ENCODE data around the gene CCDC6. TPM values are rescaled to one million over a fixed set of nuclear protein-coding genes. Genes with fewer than 3 reads are reported as not detected.

The CCDC6 gene
- total RNA-seq, 1 donor from 2014 or later = 42.7 TPM

DNA sequence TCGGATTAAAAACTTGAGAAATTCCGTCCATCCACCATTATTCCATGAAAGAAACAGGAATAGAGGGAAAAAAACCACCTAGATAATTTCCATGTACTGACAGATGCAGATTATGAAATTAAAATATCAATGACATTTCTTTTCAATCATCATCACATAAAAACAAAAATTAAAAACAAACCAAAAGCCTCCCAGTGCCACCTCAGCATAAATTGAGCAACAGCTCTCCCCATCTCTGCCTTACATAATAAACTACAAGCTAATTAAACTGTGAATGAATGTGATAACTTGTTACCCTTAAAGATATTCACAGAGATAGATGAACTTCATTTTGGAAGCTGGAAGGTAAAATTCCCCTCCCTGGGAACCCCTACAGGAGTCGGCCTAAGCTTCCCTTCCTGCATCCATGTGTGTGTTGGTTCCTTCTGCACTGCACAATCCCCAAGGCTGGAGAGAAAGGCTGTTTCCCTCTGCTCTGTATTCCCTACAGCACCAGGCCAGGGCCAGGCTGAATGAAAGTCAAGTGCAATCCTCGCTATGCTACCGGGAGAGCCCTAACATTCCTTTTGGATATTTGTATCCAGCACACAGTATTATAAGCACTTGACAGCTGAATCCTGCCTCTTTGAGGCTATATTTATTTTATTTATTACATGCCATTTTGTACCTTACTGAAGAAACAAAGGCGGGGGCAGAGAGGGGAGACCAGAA is 8.1 kb downstream of the CCDC6 start:
- no peak for DNase-seq (ENCODE audit: low read depth)
- Histone ChIP-seq H3K4me3 (ENCODE audit: low read depth, low read length) (no peak overlapping the region), H3K27me3 (ENCODE audit: control insufficient read depth, insufficient read depth, low read length) (no peaks in the 10 kb centered on the region), H3K36me3 (ENCODE audit: control insufficient read depth, insufficient read depth, low read length) (no peaks in the 10 kb centered on the region)
- TF ChIP-seq, protein P1, sequence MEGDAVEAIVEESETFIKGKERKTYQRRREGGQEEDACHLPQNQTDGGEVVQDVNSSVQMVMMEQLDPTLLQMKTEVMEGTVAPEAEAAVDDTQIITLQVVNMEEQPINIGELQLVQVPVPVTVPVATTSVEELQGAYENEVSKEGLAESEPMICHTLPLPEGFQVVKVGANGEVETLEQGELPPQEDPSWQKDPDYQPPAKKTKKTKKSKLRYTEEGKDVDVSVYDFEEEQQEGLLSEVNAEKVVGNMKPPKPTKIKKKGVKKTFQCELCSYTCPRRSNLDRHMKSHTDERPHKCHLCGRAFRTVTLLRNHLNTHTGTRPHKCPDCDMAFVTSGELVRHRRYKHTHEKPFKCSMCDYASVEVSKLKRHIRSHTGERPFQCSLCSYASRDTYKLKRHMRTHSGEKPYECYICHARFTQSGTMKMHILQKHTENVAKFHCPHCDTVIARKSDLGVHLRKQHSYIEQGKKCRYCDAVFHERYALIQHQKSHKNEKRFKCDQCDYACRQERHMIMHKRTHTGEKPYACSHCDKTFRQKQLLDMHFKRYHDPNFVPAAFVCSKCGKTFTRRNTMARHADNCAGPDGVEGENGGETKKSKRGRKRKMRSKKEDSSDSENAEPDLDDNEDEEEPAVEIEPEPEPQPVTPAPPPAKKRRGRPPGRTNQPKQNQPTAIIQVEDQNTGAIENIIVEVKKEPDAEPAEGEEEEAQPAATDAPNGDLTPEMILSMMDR (IDR thresholded peaks at IDR 0.05; ENCODE audit: insufficient read depth, low read length, poor library complexity, severe bottlenecking) = no peak

GRCh38 chr10:59896191-59896590 is 10.2 kb downstream of the CCDC6 start:
- H3K4me3 ChIP-seq (ENCODE audit: low read depth, low read length) = no peak overlapping the region
- TF ChIP-seq, protein P1 (IDR thresholded peaks at IDR 0.05; ENCODE audit: insufficient read depth, low read length, poor library complexity, severe bottlenecking) = no peak

GRCh38 chr10:59895629-59896116 is 10.7 kb downstream of the CCDC6 start:
- TF ChIP-seq, protein P1 (IDR thresholded peaks at IDR 0.05; ENCODE audit: insufficient read depth, low read length, poor library complexity, severe bottlenecking) = no peak
- no peaks in the 10 kb centered on the region for H3K36me3 ChIP-seq (ENCODE audit: control insufficient read depth, insufficient read depth, low read length)
- no peaks in the 10 kb centered on the region for H3K27me3 ChIP-seq (ENCODE audit: control insufficient read depth, insufficient read depth, low read length)
- no peak for DNase-seq (ENCODE audit: low read depth)
- H3K4me3 ChIP-seq (ENCODE audit: low read depth, low read length) = no peak overlapping the region

More at GRCh38 chr10:59896191-59896590, 10.2 kb downstream of the CCDC6 start:
- H3K36me3 ChIP-seq (ENCODE audit: control insufficient read depth, insufficient read depth, low read length) = no peaks in the 10 kb centered on the region
- no peak for DNase-seq (ENCODE audit: low read depth)
- no peaks in the 10 kb centered on the region for H3K27me3 ChIP-seq (ENCODE audit: control insufficient read depth, insufficient read depth, low read length)

DNA sequence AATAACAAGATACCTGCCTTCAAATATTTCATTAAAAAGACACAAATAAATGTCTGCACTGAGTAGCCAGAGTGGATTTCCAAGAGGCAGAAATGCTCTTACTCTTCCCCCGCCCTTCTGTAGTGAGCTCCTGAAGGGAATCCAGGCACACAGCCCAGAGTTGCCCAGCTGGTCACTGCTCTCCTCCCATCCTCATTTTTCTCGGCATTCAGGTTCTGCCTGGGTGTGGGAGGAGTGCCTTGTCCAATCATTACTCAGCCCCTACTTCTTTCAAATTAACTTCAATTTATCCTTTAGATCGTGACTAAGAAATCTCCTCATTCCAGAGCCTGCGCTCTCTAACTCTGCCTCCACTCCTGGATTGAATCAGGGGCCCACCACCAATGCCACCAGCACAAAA is 12.2 kb downstream of the CCDC6 start:
- Histone ChIP-seq H3K4me3 (ENCODE audit: low read depth, low read length) (no peak overlapping the region), H3K36me3 (ENCODE audit: control insufficient read depth, insufficient read depth, low read length) (no peaks in the 10 kb centered on the region), H3K27me3 (ENCODE audit: control insufficient read depth, insufficient read depth, low read length) (no peaks in the 10 kb centered on the region)
- peak; percentile 42 for DNase-seq (ENCODE audit: low read depth)
- TF ChIP-seq, protein P1 (IDR thresholded peaks at IDR 0.05; ENCODE audit: insufficient read depth, low read length, poor library complexity, severe bottlenecking) = no peak

- H3K4me3 ChIP-seq (ENCODE audit: low read depth, low read length) = no peak overlapping the region
- TF ChIP-seq, protein P1 (IDR thresholded peaks at IDR 0.05; ENCODE audit: insufficient read depth, low read length, poor library complexity, severe bottlenecking) = no peak
Measured at GRCh38 chr10:59892697-59893096, 13.7 kb downstream of the CCDC6 start.

GRCh38 chr10:59891936-59892335 is 14.4 kb downstream of the CCDC6 start:
- Histone ChIP-seq H3K4me3 (ENCODE audit: low read depth, low read length) (no peak overlapping the region), H3K36me3 (ENCODE audit: control insufficient read depth, insufficient read depth, low read length) (no peaks in the 10 kb centered on the region), H3K27me3 (ENCODE audit: control insufficient read depth, insufficient read depth, low read length) (no peaks in the 10 kb centered on the region)
- no peak for DNase-seq (ENCODE audit: low read depth)
- TF ChIP-seq, protein P1 (IDR thresholded peaks at IDR 0.05; ENCODE audit: insufficient read depth, low read length, poor library complexity, severe bottlenecking) = no peak

More at GRCh38 chr10:59892697-59893096, 13.7 kb downstream of the CCDC6 start:
- no peak for DNase-seq (ENCODE audit: low read depth)
- Histone ChIP-seq H3K36me3 (ENCODE audit: control insufficient read depth, insufficient read depth, low read length) (no peaks in the 10 kb centered on the region), H3K27me3 (ENCODE audit: control insufficient read depth, insufficient read depth, low read length) (no peaks in the 10 kb centered on the region)
